Measurements from ENCODE around the gene SLBP.
A peak's percentile ranks its signal among the peaks of the same experiment; 100 is the strongest.

The SLBP gene

DNA sequence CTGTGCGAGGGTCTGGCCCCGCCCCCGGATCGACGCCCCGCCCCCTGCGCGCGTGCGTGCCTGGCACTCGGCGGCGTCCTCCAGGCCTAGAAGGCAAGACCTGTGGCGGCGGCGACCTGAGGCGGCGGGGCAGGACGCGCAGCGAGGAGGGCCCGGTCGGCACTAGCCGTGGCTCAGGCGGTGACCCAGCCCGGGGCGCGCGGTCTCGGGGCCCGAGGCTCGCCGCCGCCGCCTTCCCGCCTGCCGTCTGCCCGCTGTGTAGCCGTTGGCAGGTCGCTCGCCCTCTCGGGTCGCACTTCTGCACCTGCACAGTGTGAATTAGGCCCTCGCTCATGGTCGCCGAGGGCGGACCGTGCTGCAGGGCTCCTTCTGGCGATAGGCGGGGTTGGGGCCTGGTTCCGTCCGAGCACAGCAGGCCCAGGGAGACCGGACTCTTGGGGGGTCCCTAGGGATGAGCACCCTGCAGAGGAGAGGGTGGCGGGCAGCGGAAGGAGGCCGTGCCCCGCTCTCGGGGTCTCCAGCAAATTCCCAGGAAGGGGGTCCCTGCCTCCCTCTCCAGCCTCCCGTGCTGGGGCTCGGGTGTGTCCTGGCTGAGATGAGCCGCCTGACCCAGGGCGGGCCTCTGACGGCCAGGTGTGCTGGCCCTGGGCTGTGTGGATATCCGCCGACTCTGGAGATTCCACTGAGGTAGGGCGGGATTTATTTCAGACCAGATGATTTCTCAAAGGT, 27.4 kb downstream of the SLBP start:
- no peak for TF ChIP-seq Cebpa-rat (IDR thresholded peaks at IDR 0.05)
- H3K9ac ChIP-seq: peak overlapping the region in 9 of 11 experiments; percentile 24 to 83 (median 41); a peak in 10 of 22 replicates
- peak overlapping the region; percentile 36 to 73 (median 67); a peak in 17 of 20 replicates for H3K4me3 ChIP-seq
- peaks cover 0 to 15% (median 3%) of the 10 kb centered on the region in 11 experiments; a peak in 9 of 22 replicates for H3K36me3 ChIP-seq
- H3K4me2 ChIP-seq: peak overlapping the region; percentile 47 to 97 (median 68); a peak in 21 of 22 replicates
- H3K27ac ChIP-seq: peak overlapping the region in 7 of 11 experiments; percentile 18 to 77 (median 41); a peak in 9 of 22 replicates
- peaks cover 0 to 30% (median 20%) of the 10 kb centered on the region in 10 experiments; a peak in 18 of 20 replicates for H3K4me1 ChIP-seq
- peaks cover 0 to 12% (median 0%) of the 10 kb centered on the region in 11 experiments; a peak in 3 of 22 replicates for H4K20me1 ChIP-seq
- H3K27me3 ChIP-seq: peaks cover 0 to 19% (median 15%) of the 10 kb centered on the region in 11 experiments; a peak in 13 of 22 replicates
- H3K9me3 ChIP-seq (replicated peaks in 1 of 11): no peaks in the 10 kb centered on the region

DNA sequence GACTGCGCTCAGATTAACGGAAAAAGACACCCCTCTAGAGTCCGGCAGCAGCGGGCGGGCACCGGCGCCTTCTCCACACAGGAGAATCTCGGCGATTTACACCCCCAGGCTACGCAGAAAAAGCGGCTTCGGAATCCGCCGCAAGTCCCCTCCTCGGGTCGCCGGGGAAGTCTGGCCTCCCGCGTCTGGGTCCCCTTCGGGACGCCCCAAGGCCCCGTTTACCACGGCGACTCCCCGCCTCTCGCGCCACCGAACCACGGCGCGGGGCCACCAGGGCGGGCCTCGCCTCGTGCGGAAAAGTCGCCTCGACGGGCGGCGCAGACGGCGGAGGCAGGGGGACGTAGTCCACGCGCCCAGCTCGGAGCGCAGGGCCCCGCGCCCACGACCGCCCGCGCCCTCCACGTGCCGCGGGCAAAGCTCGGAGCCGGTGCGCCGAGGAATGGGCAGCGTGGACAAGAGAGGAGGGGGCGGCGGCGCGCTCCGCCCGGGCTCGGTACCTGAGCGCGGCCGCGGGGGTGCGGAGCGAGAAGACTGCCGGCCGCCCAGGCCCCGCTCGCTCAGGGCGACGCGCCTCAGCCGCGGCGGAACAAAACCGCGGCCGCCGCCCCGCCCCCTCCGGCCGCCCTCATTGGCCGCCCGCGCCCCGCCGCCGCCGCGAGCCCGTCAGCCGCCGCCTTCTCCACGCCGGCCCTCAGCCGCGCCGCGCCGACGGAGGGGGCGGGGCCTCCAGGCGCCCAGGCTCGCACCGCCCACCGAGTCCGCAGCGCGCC, 28.2 kb downstream of the SLBP start, which contains the start of gene FAM53A:
TSS of gene FAM53A (minus strand) at position 578 of the 770 bp plus-strand sequence. CDS start 15,572 bp downstream, outside the sequence.
- H3K4me3 ChIP-seq: peak within 1 kb of the TSS; percentile 62 to 73 (median 68)
- peaks cover 0 to 9% (median 0%) of the 10 kb centered on the region in 11 experiments; a peak in 1 of 22 replicates for H3K36me3 ChIP-seq
- peak within 1 kb of the TSS; percentile 55 to 83 (median 74); a peak in 21 of 22 replicates for H3K27ac ChIP-seq
- H4K20me1 ChIP-seq: peaks cover 0 to 12% (median 0%) of the 10 kb centered on the region in 11 experiments; a peak in 3 of 22 replicates
- H3K4me2 ChIP-seq: peak within 1 kb of the TSS; percentile 87 to 99 (median 97)
- H3K9me3 ChIP-seq (replicated peaks in 1 of 11): no peaks in the 10 kb centered on the region
- peak within 1 kb of the TSS; percentile 68 to 85 (median 79) for H3K9ac ChIP-seq
- H3K27me3 ChIP-seq: peaks cover 0 to 19% (median 15%) of the 10 kb centered on the region in 11 experiments; a peak in 13 of 22 replicates
- H3K4me1 ChIP-seq: peaks cover 0 to 30% (median 20%) of the 10 kb centered on the region in 10 experiments; a peak in 18 of 20 replicates
- TF ChIP-seq Cebpa-rat (IDR thresholded peaks at IDR 0.05): no peak

DNA sequence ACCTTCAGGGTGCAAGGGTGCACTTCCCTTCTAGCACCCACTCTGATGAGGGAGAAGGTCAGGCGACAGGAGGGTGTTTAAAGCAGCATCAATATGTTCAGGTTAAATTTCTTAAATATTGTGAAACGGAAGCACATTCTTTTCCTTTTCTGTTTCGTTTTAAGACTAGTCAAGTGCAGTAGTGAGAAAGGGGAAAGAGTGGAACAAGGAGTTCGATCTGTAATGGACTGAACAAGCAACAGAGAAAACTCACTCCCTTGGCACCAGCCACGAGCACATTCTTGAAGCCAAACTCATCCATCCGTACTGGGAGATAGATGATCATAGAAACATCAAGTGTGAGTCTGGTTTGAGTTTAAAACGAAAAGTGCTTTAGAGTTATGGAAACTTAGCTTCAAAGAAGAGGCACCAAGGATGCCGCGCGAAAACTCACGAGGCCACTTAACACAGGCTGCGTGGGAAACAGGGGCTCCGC, 28.8 kb downstream of the SLBP start:
- H3K4me1 ChIP-seq: peaks cover 0 to 30% (median 20%) of the 10 kb centered on the region in 10 experiments; a peak in 18 of 20 replicates
- H3K9me3 ChIP-seq (replicated peaks in 1 of 11): no peaks in the 10 kb centered on the region
- peak overlapping the region in 10 of 11 experiments; percentile 63 to 83 (median 76); a peak in 18 of 22 replicates for H3K27ac ChIP-seq
- 0 out of 22 replicates have a peak, but pooled peaks cover 0 to 3% (median 0%) of the 10 kb centered on the region in 11 experiments for H3K36me3 ChIP-seq
- H3K4me3 ChIP-seq: peak overlapping the region; percentile 62 to 73 (median 68)
- peaks cover 0 to 12% (median 0%) of the 10 kb centered on the region in 11 experiments; a peak in 3 of 22 replicates for H4K20me1 ChIP-seq
- H3K27me3 ChIP-seq: peaks cover 0 to 19% (median 15%) of the 10 kb centered on the region in 11 experiments; a peak in 13 of 22 replicates
- TF ChIP-seq Cebpa-rat (IDR thresholded peaks at IDR 0.05): no peak
- peak overlapping the region; percentile 87 to 99 (median 97) for H3K4me2 ChIP-seq
- peak overlapping the region; percentile 68 to 85 (median 79) for H3K9ac ChIP-seq

DNA sequence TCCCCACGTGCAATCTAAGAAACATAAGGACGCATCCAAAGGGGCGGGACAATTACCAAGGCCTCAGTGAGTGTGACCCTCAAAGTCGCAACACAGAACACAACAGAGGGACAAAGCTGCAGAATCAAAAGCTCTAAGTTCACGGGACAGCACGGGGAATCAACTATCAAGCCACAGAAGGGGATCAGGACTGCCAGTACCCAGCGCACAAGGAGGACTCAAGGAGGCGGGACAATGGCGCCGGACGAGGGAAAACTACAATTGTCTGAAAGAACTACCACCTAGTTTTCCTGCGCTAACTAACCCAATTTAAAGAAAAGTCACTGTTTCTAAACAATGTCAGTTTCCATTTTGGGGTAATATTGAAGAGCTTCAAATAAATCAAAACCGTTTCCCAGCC, 29.3 kb downstream of the SLBP start:
- Histone ChIP-seq H3K4me1 (peaks cover 0 to 30% (median 20%) of the 10 kb centered on the region in 10 experiments; a peak in 18 of 20 replicates), H3K4me3 (peak overlapping the region in 9 of 10 experiments; percentile 62 to 73 (median 68); a peak in 7 of 20 replicates), H3K27ac (no peak overlapping the region), H3K36me3 (no peaks in the 10 kb centered on the region), H4K20me1 (peaks cover 0 to 12% (median 0%) of the 10 kb centered on the region in 11 experiments; a peak in 3 of 22 replicates), H3K9ac (peak overlapping the region in 4 of 11 experiments; percentile 74 to 83 (median 82); a peak in 3 of 22 replicates), H3K4me2 (peak overlapping the region; percentile 87 to 99 (median 97)), H3K27me3 (peaks cover 0 to 19% (median 15%) of the 10 kb centered on the region in 11 experiments; a peak in 13 of 22 replicates), H3K9me3 (replicated peaks in 1 of 11) (no peaks in the 10 kb centered on the region)
- TF ChIP-seq Cebpa-rat (IDR thresholded peaks at IDR 0.05): no peak

DNA sequence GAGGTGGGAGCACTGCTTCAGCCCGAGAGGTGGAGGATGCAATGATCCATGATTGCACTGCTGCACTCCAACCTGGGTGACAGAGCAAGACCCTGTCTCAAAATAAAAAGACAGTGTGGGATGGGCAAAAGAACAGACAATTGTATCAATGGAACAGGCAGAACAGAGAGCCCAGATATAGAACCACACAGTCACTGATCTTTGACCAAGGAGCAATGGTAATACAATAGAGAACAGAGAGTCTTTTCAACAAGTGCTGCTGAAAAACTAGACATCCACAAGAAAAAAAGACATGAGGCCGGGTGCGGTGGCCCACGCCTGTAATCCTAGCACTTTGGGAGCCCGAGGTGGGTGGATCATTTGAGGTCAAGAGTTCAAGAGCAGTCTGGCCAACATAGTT, 33.9 kb downstream of the SLBP start:
- H3K4me1 ChIP-seq: peaks cover 0 to 14% (median 7%) of the 10 kb centered on the region in 10 experiments; a peak in 17 of 20 replicates
- H3K27me3 ChIP-seq: peaks cover 0 to 10% (median 8%) of the 10 kb centered on the region in 11 experiments; a peak in 10 of 22 replicates
- H3K27ac ChIP-seq: no peak overlapping the region
- H4K20me1 ChIP-seq: peaks cover 0 to 3% (median 0%) of the 10 kb centered on the region in 11 experiments; a peak in 1 of 22 replicates
- no peak for TF ChIP-seq Cebpa-rat (IDR thresholded peaks at IDR 0.05)
- H3K9ac ChIP-seq: no peak overlapping the region
- no peaks in the 10 kb centered on the region for H3K9me3 ChIP-seq (replicated peaks in 1 of 11)
- no peak overlapping the region for H3K4me3 ChIP-seq
- no peaks in the 10 kb centered on the region for H3K36me3 ChIP-seq
- no peak overlapping the region for H3K4me2 ChIP-seq

DNA sequence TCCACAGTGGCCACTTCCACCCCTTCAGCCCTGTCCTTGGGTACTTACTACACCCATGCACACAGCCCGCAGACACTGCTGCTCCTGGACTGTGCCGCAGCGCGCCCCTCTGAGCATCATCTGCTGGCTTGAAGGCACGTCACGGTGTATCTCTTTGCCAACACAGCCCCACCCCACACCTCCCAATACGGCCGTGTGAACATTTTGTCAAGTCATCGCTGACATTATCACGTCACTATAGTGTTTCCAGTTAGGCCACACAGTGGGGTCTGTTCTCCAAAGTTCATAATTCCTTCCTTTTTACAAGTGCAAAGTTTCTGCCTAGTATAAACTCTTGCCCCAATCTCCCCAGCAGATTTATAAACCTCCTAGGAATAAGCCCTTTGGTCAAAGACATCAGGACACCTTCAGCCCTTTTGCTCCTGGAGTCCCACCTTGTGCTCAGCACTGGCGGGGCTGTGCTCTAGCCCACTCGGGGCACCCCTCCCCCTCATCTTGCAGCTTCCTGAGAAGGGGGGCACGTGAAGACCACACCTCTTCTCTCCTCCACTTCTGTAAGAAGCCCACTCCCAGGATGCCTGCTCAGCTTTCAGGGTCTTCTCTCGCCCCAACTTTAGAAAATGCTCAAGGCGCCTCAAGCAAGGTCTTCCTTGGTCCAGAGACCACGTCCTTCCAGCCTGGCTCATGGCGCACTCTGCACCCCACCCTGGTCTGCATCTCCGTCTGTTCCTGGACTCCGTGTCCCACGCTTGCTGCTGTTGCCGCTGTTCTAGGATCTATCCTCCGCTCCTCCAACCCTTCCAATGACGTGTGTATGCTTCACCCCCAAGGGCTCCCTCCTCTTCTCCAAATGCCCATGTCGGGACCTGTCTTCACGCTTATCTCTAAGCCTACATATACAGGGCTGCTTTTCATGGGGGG, 35.3 kb downstream of the SLBP start:
- H3K27me3 ChIP-seq: no peaks in the 10 kb centered on the region
- peaks cover 0 to 3% (median 0%) of the 10 kb centered on the region in 11 experiments; a peak in 1 of 22 replicates for H4K20me1 ChIP-seq
- no peak overlapping the region for H3K4me3 ChIP-seq
- H3K36me3 ChIP-seq: no peaks in the 10 kb centered on the region
- H3K9me3 ChIP-seq (replicated peaks in 1 of 11): no peaks in the 10 kb centered on the region
- no peak for TF ChIP-seq Cebpa-rat (IDR thresholded peaks at IDR 0.05)
- H3K27ac ChIP-seq: no peak overlapping the region
- no peak overlapping the region for H3K9ac ChIP-seq
- H3K4me2 ChIP-seq: peak overlapping the region in 2 of 11 experiments; percentile 9 to 26; a peak in 1 of 22 replicates
- H3K4me1 ChIP-seq: peaks cover 0 to 9% (median 0%) of the 10 kb centered on the region in 10 experiments; a peak in 7 of 20 replicates

DNA sequence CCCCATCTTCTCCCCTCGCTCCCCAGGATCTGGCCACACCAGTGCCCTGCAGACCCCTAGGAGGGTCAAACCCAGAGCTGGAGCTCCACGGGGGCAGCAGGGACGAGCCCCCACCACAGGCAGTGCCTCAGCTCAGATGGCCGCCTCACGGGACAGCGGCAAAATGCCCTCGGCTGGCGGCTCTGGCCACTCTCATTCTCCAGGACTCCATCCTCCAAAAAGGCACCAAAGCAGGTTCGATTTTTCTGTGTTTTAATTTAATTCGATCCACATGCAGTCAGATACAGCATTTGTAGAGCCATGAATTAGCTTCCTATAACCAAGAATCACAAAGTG, 36.3 kb downstream of the SLBP start:
- Histone ChIP-seq H3K27me3 (no peaks in the 10 kb centered on the region), H4K20me1 (peaks cover 0 to 3% (median 0%) of the 10 kb centered on the region in 11 experiments; a peak in 1 of 22 replicates), H3K4me1 (peaks cover 0 to 9% (median 0%) of the 10 kb centered on the region in 10 experiments; a peak in 7 of 20 replicates), H3K9ac (no peak overlapping the region), H3K4me3 (no peak overlapping the region), H3K9me3 (replicated peaks in 1 of 11) (no peaks in the 10 kb centered on the region), H3K4me2 (no peak overlapping the region), H3K27ac (no peak overlapping the region), H3K36me3 (no peaks in the 10 kb centered on the region)
- no peak for TF ChIP-seq Cebpa-rat (IDR thresholded peaks at IDR 0.05)
